ENCODE measurements around the gene INCA1.

- TF ChIP-seq CTCF (IDR thresholded peaks at IDR 0.05; ENCODE audit: control extremely low read depth in 1 of 3, insufficient read depth in 1 of 3, low read depth in 1 of 3, low read length in 3 of 3) (peak in 1 of 3 experiments; percentile 2; a peak in 1 of 4 replicates), USF2 (IDR thresholded peaks at IDR 0.05; ENCODE audit: low read length) (no peak), POLR2AphosphoS5 (IDR thresholded peaks at IDR 0.05; ENCODE audit: low read depth, low read length) (no peak), CHD2 (IDR thresholded peaks at IDR 0.05; ENCODE audit: low read length) (no peak), EZH2 (IDR thresholded peaks at IDR 0.05; ENCODE audit: low read depth, low read length, severe bottlenecking) (no peak), RAD21 (IDR thresholded peaks at IDR 0.05 in 1 of 2, conservative IDR thresholded peaks at IDR 0.05 in 1 of 2; ENCODE audit: low read depth in 2 of 2, low read length in 2 of 2) (no peak), RXRA (IDR thresholded peaks at IDR 0.05; ENCODE audit: insufficient read depth, low read depth, low read length) (no peak), EP300 (IDR thresholded peaks at IDR 0.05; ENCODE audit: borderline replicate concordance in 1 of 2, low read depth in 2 of 2, low read length in 2 of 2) (no peak), GTF2F1 (IDR thresholded peaks at IDR 0.05; ENCODE audit: borderline replicate concordance, low read depth, low read length) (no peak), RFX5 (IDR thresholded peaks at IDR 0.05; ENCODE audit: borderline replicate concordance, low read depth, low read length) (no peak), BCL11A (IDR thresholded peaks at IDR 0.05; ENCODE audit: low read depth in 2 of 2, low read length in 2 of 2) (no peak), EGR1 (IDR thresholded peaks at IDR 0.05; ENCODE audit: borderline replicate concordance, low read depth, low read length) (no peak), TAF1 (IDR thresholded peaks at IDR 0.05; ENCODE audit: low read depth, low read length) (no peak)
- TF ChIP-seq, protein P1, sequence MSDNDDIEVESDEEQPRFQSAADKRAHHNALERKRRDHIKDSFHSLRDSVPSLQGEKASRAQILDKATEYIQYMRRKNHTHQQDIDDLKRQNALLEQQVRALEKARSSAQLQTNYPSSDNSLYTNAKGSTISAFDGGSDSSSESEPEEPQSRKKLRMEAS (IDR thresholded peaks at IDR 0.05), result no peak
These were observed 36.2 kb upstream of the INCA1 start for GRCh38 chr17:5033352-5034015.

Data from H1 (cell line).